Gastrocnemius medialis (tissue), 4 donors: ENCODE measurements around the gene SLC25A1. TPM values are rescaled to one million over a fixed set of nuclear protein-coding genes. Genes with fewer than 3 reads are reported as not detected.
A peak's percentile ranks its signal among the peaks of the same experiment; 100 is the strongest.

ENCODE experiments used
- ATAC-seq, 2 donors: fragments of 150-250 bp; one replicate each; pipeline ENCODE4 v1.9.1; 2016
- DNase-seq, 2 donors: peaks; one replicate each; pipeline ENCODE4 v3.0.0-alpha.2; 2019
- H3K27ac ChIP-seq, 4 donors: fragments of 200-600 bp; sonication (generic); 1 replicate in 1 of 4; 2 replicates in 3 of 4; pipeline ENCODE4 v1.5.1; 2016 to 2018; ENCODE audit warnings: mild to moderate bottlenecking in 2 of 4, moderate library complexity in 1 of 4
- H3K27me3 ChIP-seq, 3 donors: fragments of 200-600 bp; sonication (generic) in 2 of 3; 1 replicate in 1 of 3; 2 replicates in 2 of 3; pipeline versions ENCODE4 v1.5.1 to v1.6.0; 2016 to 2019; ENCODE audit warnings: mild to moderate bottlenecking in 1 of 3, moderate library complexity in 1 of 3
- H3K36me3 ChIP-seq, 2 donors: fragments of 200-600 bp; sonication (generic) in 1 of 2; one replicate each; pipeline ENCODE4 v1.5.1; 2017 to 2018
- H3K4me1 ChIP-seq, 2 donors: fragments of 200-600 bp; sonication (generic) in 1 of 2; one replicate each; pipeline ENCODE4 v1.5.1; 2016 to 2017; ENCODE audit warnings: mild to moderate bottlenecking in 2 of 2
- H3K4me3 ChIP-seq, 4 donors: fragments of 200-600 bp; sonication (generic) in 3 of 4; 1 replicate in 1 of 4; 2 replicates in 3 of 4; pipeline ENCODE4 v1.5.1; 2016 to 2019; ENCODE audit warnings: mild to moderate bottlenecking in 2 of 4
- H3K9me3 ChIP-seq, 3 donors: fragments of 200-600 bp; sonication (generic) in 2 of 3; 1 replicate in 1 of 3; 2 replicates in 2 of 3; pipeline ENCODE4 v1.5.1; 2016 to 2019
- CTCF ChIP-seq, 5 experiments: fragments of 450-650 bp in 3 of 5; fragments of 200-600 bp in 2 of 5; sonication (generic) in 2 of 5; IDR thresholded peaks in 4 of 5; conservative IDR thresholded peaks in 1 of 5; 1 replicate in 4 of 5; 2 replicates in 1 of 5; pipeline ENCODE4 v1.5.1; 2016 to 2019; ENCODE audit warnings: antibody characterized with exemption in 5 of 5, mild to moderate bottlenecking in 3 of 5, moderate library complexity in 3 of 5
- POLR2A ChIP-seq, 2 donors: fragments of 450-650 bp; IDR thresholded peaks; one replicate each; pipeline ENCODE4 v1.6.1; 2017; ENCODE audit warnings: antibody characterized with exemption in 2 of 2, mild to moderate bottlenecking in 2 of 2, moderate library complexity in 2 of 2
- in situ Hi-C, 4 donors: fragments of 200-750 bp; cut with MboI; loops; one replicate each; pipeline versions ENCODE4 v1.15.0 to v1.8.0; 2017; ENCODE audit warnings: low sequenced_read_pairs in 4 of 4
- intact Hi-C: fragments of 100-400 bp; cut with DNase I; formaldehyde crosslinking; loops from one replicate; pipeline ENCODE4 v1.15.1; 2023; ENCODE audit warnings: low total_unique reads
- total RNA-seq, 4 donors: library from RNA; depleted of rRNA; stranded (reverse); fragments of >200 nt; gene quantifications; one replicate each; pipeline versions ENCODE4 v1.1.0 to v1.2.3, GENCODE V29; 2016

SLC25A1 gene
- total RNA-seq, 4 donors from 2014 or later: 10.5 to 16.6 (median 13.5) TPM

- Histone ChIP-seq H3K27ac (no peak overlapping the region), H3K4me3 (no peak overlapping the region), H3K9me3 (no peaks in the 10 kb centered on the region), H3K36me3 (peaks cover 0 to 76% of the 10 kb centered on the region in 2 donors), H3K4me1 (peaks cover 13 to 33% of the 10 kb centered on the region in 2 donors), H3K27me3 (no peaks in the 10 kb centered on the region)
- intact Hi-C loops (no loop called here), in situ Hi-C loops (loop anchor here in 1 of 4 donors (25.0 kb wide), 1 partner anchor 175 kb away; no protein-coding TSS in a partner anchor)
- peak in 1 of 2 donors; percentile 4 for DNase-seq
- TF ChIP-seq CTCF (IDR thresholded peaks at IDR 0.05 in 4 of 5, conservative IDR thresholded peaks at IDR 0.05 in 1 of 5) (no peak), POLR2A (IDR thresholded peaks at IDR 0.05) (no peak)
- no peak for ATAC-seq
Measured at GRCh38 chr22:19212302-19212870, 33.9 kb upstream of the SLC25A1 start.

- Histone ChIP-seq H3K4me1 (peaks cover 0 to 12% of the 10 kb centered on the region in 2 donors), H3K27ac (no peak overlapping the region), H3K4me3 (no peak overlapping the region), H3K36me3 (peaks cover 0 to 72% of the 10 kb centered on the region in 2 donors), H3K27me3 (no peaks in the 10 kb centered on the region), H3K9me3 (no peaks in the 10 kb centered on the region)
- intact Hi-C loops (no loop called here), in situ Hi-C loops (loop anchor here in 1 of 4 donors (25.0 kb wide), 1 partner anchor 177 kb away; no protein-coding TSS in a partner anchor)
- TF ChIP-seq POLR2A (IDR thresholded peaks at IDR 0.05) (no peak), CTCF (IDR thresholded peaks at IDR 0.05 in 4 of 5, conservative IDR thresholded peaks at IDR 0.05 in 1 of 5) (no peak)
- DNase-seq (no peak), ATAC-seq (no peak)
Measured at GRCh38 chr22:19210188-19210587, 31.7 kb upstream of the SLC25A1 start.

GRCh38 chr22:19208287-19208847, 29.8 kb upstream of the SLC25A1 start:
- Histone ChIP-seq H3K4me3 (no peak overlapping the region), H3K27ac (no peak overlapping the region), H3K36me3 (peaks cover 0 to 73% of the 10 kb centered on the region in 2 donors), H3K4me1 (peaks cover 0 to 8% of the 10 kb centered on the region in 2 donors), H3K27me3 (no peaks in the 10 kb centered on the region), H3K9me3 (no peaks in the 10 kb centered on the region)
- DNase-seq (no peak), ATAC-seq (no peak)
- intact Hi-C loops (no loop called here), in situ Hi-C loops (loop anchor here in 1 of 4 donors (25.0 kb wide), 1 partner anchor 179 kb away; no protein-coding TSS in a partner anchor)
- no peak for TF ChIP-seq POLR2A (IDR thresholded peaks at IDR 0.05)

- no peak overlapping the region for H3K27ac ChIP-seq
- no peak for ATAC-seq
- no peak overlapping the region for H3K4me3 ChIP-seq
- in situ Hi-C loops (loop anchor here in 1 of 4 donors (25.0 kb wide), 1 partner anchor 179 kb away; no protein-coding TSS in a partner anchor), intact Hi-C loops (no loop called here)
- TF ChIP-seq CTCF (IDR thresholded peaks at IDR 0.05 in 4 of 5, conservative IDR thresholded peaks at IDR 0.05 in 1 of 5): no peak
- TF ChIP-seq POLR2A (IDR thresholded peaks at IDR 0.05): no peak
- peaks cover 0 to 78% of the 10 kb centered on the region in 2 donors for H3K36me3 ChIP-seq
- H3K4me1 ChIP-seq: peaks cover 0 to 8% of the 10 kb centered on the region in 2 donors
- no peaks in the 10 kb centered on the region for H3K27me3 ChIP-seq
- DNase-seq: no peak
- no peaks in the 10 kb centered on the region for H3K9me3 ChIP-seq
Measured at GRCh38 chr22:19207884-19208283, 29.3 kb upstream of the SLC25A1 start.

- peaks cover 0 to 79% of the 10 kb centered on the region in 2 donors for H3K36me3 ChIP-seq
- no peak for ATAC-seq
- no peak for DNase-seq
- intact Hi-C loops (no loop called here), in situ Hi-C loops (loop anchor here in 1 of 4 donors (25.0 kb wide), 1 partner anchor 180 kb away; no protein-coding TSS in a partner anchor)
- H3K4me3 ChIP-seq: no peak overlapping the region
- peaks cover 0 to 8% of the 10 kb centered on the region in 2 donors for H3K4me1 ChIP-seq
- no peaks in the 10 kb centered on the region for H3K27me3 ChIP-seq
- H3K27ac ChIP-seq: no peak overlapping the region
- H3K9me3 ChIP-seq: no peaks in the 10 kb centered on the region
- TF ChIP-seq POLR2A (IDR thresholded peaks at IDR 0.05) (no peak), CTCF (IDR thresholded peaks at IDR 0.05 in 4 of 5, conservative IDR thresholded peaks at IDR 0.05 in 1 of 5) (no peak)
Measured at GRCh38 chr22:19207401-19207808, 28.9 kb upstream of the SLC25A1 start.
